Naive thymus-derived CD4-positive, alpha-beta T cell (primary cell): ENCODE data around the gene COL4A6. TPM values are rescaled to one million over a fixed set of nuclear protein-coding genes. Genes with fewer than 3 reads are reported as not detected.

Experiments
- ATAC-seq: fragments of 150-1000 bp; cut with Tn5 transposase; 2 replicates; pipeline ENCODE4 v1.10.0; 2021; ENCODE audit warnings: mild to moderate bottlenecking, moderate library complexity
- CTCF ChIA-PET: fragments of 350-600 bp; sonication (Branson Sonifier 250); formaldehyde crosslinking; loops from one replicate; lab custom pipeline; 2021; ENCODE audit warnings: antibody characterized with exemption; lab: Charles Lee
- POLR2A ChIA-PET: fragments of 350-600 bp; sonication (Branson Sonifier 250); formaldehyde crosslinking; loops from one replicate; lab custom pipeline; 2021; ENCODE audit warnings: antibody characterized with exemption, inconsistent platforms; lab: Charles Lee
- DNase-seq, 9 donors: peaks; one replicate each; pipeline versions ENCODE4 v3.0.0 to v3.0.0-alpha.2; 2020 to 2022; ENCODE audit warnings: mixed read lengths in 1 of 9
- H3K27ac ChIP-seq: one replicate; pipeline ENCODE4 v1.7.0; 2013; ENCODE audit warnings: mild to moderate bottlenecking, low read depth, low read length, moderate library complexity
- H3K27me3 ChIP-seq, 2 donors: one replicate each; pipeline ENCODE4 v1.7.0; 2013; ENCODE audit warnings: low read length in 2 of 2, mild to moderate bottlenecking in 2 of 2, moderate library complexity in 2 of 2; ENCODE audit not compliant: control insufficient read depth in 2 of 2, insufficient read depth in 2 of 2
- H3K36me3 ChIP-seq, 3 experiments: 1 replicate in 2 of 3; 2 replicates in 1 of 3; pipeline ENCODE4 v1.7.0; 2013; ENCODE audit warnings: low read length in 3 of 3, mild to moderate bottlenecking in 3 of 3, moderate library complexity in 1 of 3; ENCODE audit not compliant: insufficient read depth in 3 of 3, control insufficient read depth in 2 of 3
- H3K4me1 ChIP-seq, 2 donors: one replicate each; pipeline ENCODE4 v1.7.0; 2013; ENCODE audit warnings: low read length in 2 of 2, mild to moderate bottlenecking in 2 of 2, moderate library complexity in 1 of 2; ENCODE audit not compliant: control insufficient read depth in 2 of 2, insufficient read depth in 2 of 2
- H3K4me3 ChIP-seq: 2 replicates; pipeline ENCODE4 v1.7.0; 2013; ENCODE audit warnings: mild to moderate bottlenecking, low read length
- H3K9me3 ChIP-seq, 3 experiments: 1 replicate in 2 of 3; 2 replicates in 1 of 3; pipeline ENCODE4 v1.7.0; 2013; ENCODE audit warnings: low read length in 3 of 3; ENCODE audit not compliant: control insufficient read depth in 2 of 3
- H3K27ac Mint-ChIP-seq, 9 donors: one replicate each; pipeline ENCODE4 v1.8.0; 2020 to 2022; ENCODE audit warnings: mixed read lengths in 9 of 9, mild to moderate bottlenecking in 8 of 9, moderate library complexity in 5 of 9, inconsistent platforms in 2 of 9
- H3K27me3 Mint-ChIP-seq, 5 donors: one replicate each; pipeline ENCODE4 v1.8.0; 2021 to 2022; ENCODE audit warnings: mixed read lengths in 5 of 5, mild to moderate bottlenecking in 1 of 5
- H3K36me3 Mint-ChIP-seq, 5 donors: one replicate each; pipeline ENCODE4 v1.8.0; 2020 to 2022; ENCODE audit warnings: mixed read lengths in 5 of 5, mild to moderate bottlenecking in 3 of 5, inconsistent platforms in 1 of 5
- H3K4me1 Mint-ChIP-seq, 7 donors: one replicate each; pipeline ENCODE4 v1.8.0; 2020 to 2022; ENCODE audit warnings: mixed read lengths in 7 of 7, mild to moderate bottlenecking in 3 of 7, inconsistent platforms in 1 of 7
- H3K4me3 Mint-ChIP-seq, 10 donors: one replicate each; pipeline ENCODE4 v1.8.0; 2020 to 2022; ENCODE audit warnings: mild to moderate bottlenecking in 10 of 10, mixed read lengths in 10 of 10, moderate library complexity in 6 of 10, inconsistent platforms in 2 of 10
- H3K9me3 Mint-ChIP-seq, 11 donors: one replicate each; pipeline ENCODE4 v1.8.0; 2020 to 2022; ENCODE audit warnings: mixed read lengths in 11 of 11, mild to moderate bottlenecking in 4 of 11, inconsistent platforms in 1 of 11, moderate library complexity in 1 of 11
- intact Hi-C, 2 donors: fragments of 100-400 bp; cut with micrococcal nuclease; formaldehyde crosslinking; loops; one replicate each; pipeline ENCODE4 v1.15.1; 2023
- polyA plus RNA-seq, 2 donors: library from polyadenylated mRNA; unstranded; fragments of 300-500 nt; fragmentation: Illumina TruSeq; gene quantifications; one replicate each; pipeline ENCODE4 v1.2.3, GENCODE V29; 2021
- total RNA-seq, 6 experiments: library from RNA in 5 of 6; stranded (reverse) in 5 of 6; gene quantifications; 1 replicate in 5 of 6; 2 replicates in 1 of 6; pipeline ENCODE4 v1.2.3 and lab custom pipeline; 2021 to 2026

Gene COL4A6
- total and polyA plus RNA-seq, 7 experiments from 2014 or later = not detected

DNA sequence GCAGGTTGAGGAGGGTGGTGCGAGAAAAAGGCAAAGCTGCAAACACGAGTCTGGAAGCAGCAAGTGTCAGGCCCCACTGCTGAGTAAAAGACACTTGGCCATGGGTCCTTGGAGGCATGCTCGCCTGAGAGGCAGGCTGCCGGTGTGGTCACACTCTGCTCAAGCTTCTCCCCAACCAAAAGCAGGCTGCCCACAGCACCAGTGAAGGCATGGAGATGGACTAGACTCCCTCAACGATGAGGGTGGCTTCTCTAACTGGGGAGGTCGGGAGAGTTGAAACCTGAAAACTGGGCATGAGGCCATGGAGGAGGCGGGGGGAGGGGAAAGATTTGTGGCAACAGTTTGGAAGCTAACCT, 260.1 kb downstream of the COL4A6 start:
- DNase-seq (no peak), ATAC-seq (no peak)
- intact Hi-C loops = no loop called here
- ChIA-PET CTCF (no interaction called here), POLR2A (no interaction called here)
- Mint-ChIP-seq H3K27me3 (no peaks in the 10 kb centered on the region), H3K4me1 (no peaks in the 10 kb centered on the region), H3K36me3 (no peaks in the 10 kb centered on the region), H3K4me3 (no peak overlapping the region), H3K27ac (no peak overlapping the region), H3K9me3 (no peaks in the 10 kb centered on the region)
- Histone ChIP-seq H3K27ac (no peak overlapping the region), H3K36me3 (no peaks in the 10 kb centered on the region), H3K9me3 (no peaks in the 10 kb centered on the region), H3K27me3 (no peaks in the 10 kb centered on the region), H3K4me1 (no peaks in the 10 kb centered on the region), H3K4me3 (no peak overlapping the region)

DNA sequence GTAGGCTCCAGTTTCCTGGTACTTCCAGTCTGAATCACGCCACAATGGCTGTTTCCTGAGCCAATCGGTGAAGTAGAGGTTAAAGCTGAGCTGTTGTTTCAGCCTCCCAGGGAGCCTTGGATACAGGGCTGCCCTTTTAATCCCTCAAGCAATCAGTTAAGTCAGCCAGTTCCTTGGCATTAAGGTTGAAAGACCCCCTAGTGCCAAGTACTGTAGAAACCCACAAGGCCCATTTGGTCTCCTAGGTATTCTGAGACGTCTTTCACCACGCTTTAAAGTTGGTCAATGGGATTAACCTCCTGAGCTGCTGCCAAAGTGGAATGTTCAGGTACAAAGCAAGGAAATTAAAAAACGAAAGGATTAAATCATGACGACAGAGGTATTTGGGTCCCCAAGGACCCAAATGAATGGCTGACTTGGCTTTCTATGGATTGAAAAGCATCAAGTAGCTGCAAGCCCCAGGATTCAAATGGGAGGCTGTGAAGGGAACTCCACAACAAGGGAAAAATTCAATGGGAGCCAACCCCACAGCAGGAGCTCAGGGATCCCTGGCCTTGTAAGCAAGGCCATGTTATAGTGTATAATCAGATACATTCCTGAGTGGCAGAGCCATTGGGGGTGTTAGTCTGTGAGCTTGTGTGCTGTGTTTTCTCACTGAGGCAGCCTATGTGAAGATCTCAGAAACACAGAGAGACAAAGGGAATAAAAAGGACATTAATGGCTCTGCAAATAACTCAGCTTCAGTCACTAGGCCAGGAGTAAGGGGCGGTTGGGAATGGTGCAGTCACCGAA, 260.7 kb downstream of the COL4A6 start:
- Histone ChIP-seq H3K4me1 (no peaks in the 10 kb centered on the region), H3K27me3 (no peaks in the 10 kb centered on the region), H3K27ac (no peak overlapping the region), H3K9me3 (no peaks in the 10 kb centered on the region), H3K4me3 (no peak overlapping the region), H3K36me3 (no peaks in the 10 kb centered on the region)
- no peaks in the 10 kb centered on the region for H3K9me3 Mint-ChIP-seq
- DNase-seq (no peak), ATAC-seq (no peak)
- POLR2A ChIA-PET = no interaction called here
- no peaks in the 10 kb centered on the region for H3K36me3 Mint-ChIP-seq
- CTCF ChIA-PET = no interaction called here
- H3K27ac Mint-ChIP-seq = no peak overlapping the region
- no peaks in the 10 kb centered on the region for H3K4me1 Mint-ChIP-seq
- no peak overlapping the region for H3K4me3 Mint-ChIP-seq
- H3K27me3 Mint-ChIP-seq = no peaks in the 10 kb centered on the region
- intact Hi-C loops = no loop called here

DNA sequence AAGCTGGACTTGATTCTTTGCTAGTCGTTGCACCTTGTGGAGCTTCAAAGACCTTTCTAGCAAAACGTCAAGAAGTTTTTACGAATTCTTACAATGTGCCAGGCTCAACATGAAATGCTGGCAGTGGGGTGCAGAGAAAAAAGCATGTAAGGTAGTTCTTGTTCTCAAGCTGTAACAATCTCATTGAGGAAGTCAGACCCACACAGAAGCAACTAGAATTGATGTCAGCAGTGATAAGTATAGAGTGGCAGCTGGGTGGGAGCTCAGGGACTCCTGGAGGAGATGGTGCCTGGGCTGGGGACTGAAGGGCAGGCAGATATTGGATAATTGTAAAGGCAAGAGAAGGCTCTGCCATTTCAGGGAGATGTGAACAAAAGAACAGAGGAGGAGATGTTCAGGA, 264.3 kb downstream of the COL4A6 start:
- Histone ChIP-seq H3K9me3 (no peaks in the 10 kb centered on the region), H3K36me3 (no peaks in the 10 kb centered on the region), H3K27ac (no peak overlapping the region), H3K27me3 (no peaks in the 10 kb centered on the region), H3K4me1 (no peaks in the 10 kb centered on the region), H3K4me3 (no peak overlapping the region)
- intact Hi-C loops = no loop called here
- no peaks in the 10 kb centered on the region for H3K36me3 Mint-ChIP-seq
- no peaks in the 10 kb centered on the region for H3K4me1 Mint-ChIP-seq
- H3K27ac Mint-ChIP-seq = no peak overlapping the region
- H3K4me3 Mint-ChIP-seq = no peak overlapping the region
- DNase-seq (no peak), ATAC-seq (no peak)
- ChIA-PET POLR2A (no interaction called here), CTCF (no interaction called here)
- H3K27me3 Mint-ChIP-seq = no peaks in the 10 kb centered on the region
- H3K9me3 Mint-ChIP-seq = no peaks in the 10 kb centered on the region

DNA sequence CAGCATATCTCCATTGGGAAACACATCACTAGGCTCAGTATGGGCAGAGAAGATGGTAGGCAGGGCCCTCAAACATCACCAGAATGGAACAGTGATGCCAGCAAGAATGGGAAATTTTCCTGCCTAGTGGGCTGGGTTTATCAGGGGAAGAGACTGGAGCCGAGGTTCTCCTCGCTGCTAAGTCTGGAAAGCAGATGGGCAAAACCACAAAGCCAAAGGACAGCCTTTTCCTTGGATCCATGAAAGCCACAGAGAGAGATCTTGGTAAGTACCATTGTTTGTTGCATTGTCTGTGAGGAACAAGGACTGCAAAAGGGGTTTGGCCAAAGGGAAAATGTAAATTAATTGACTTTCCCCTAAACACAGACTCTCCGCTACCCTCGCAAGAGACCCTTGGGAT, 266.6 kb downstream of the COL4A6 start:
- Mint-ChIP-seq H3K27ac (no peak overlapping the region), H3K27me3 (no peaks in the 10 kb centered on the region), H3K36me3 (no peaks in the 10 kb centered on the region), H3K9me3 (no peaks in the 10 kb centered on the region), H3K4me1 (no peaks in the 10 kb centered on the region), H3K4me3 (no peak overlapping the region)
- ATAC-seq (no peak), DNase-seq (no peak)
- Histone ChIP-seq H3K36me3 (no peaks in the 10 kb centered on the region), H3K27ac (no peak overlapping the region), H3K4me3 (no peak overlapping the region), H3K4me1 (no peaks in the 10 kb centered on the region), H3K9me3 (no peaks in the 10 kb centered on the region), H3K27me3 (no peaks in the 10 kb centered on the region)
- ChIA-PET CTCF (no interaction called here), POLR2A (no interaction called here)
- intact Hi-C loops = no loop called here

DNA sequence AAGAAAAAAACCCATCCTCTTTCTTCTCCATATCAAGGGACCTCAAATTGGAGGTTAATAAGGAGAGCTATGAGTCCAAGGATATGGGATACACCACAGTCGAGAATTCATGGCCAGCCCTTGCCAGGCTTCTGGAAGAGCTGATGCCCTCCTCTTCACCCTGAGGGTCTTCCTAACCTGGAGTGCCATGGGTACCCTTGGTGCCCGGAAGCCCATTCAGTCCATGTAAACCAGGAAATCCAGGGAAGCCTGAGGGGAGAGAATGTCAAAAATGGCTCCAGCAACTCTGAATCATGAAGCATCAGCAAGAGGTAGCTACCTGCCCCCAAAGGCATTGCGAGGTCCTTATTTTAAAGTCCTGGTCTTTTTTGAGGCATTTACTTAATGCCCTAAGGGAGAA, 268.5 kb downstream of the COL4A6 start:
- ATAC-seq = no peak
- POLR2A ChIA-PET = no interaction called here
- Mint-ChIP-seq H3K4me3 (no peak overlapping the region), H3K4me1 (no peaks in the 10 kb centered on the region), H3K27me3 (no peaks in the 10 kb centered on the region), H3K9me3 (no peaks in the 10 kb centered on the region), H3K27ac (no peak overlapping the region), H3K36me3 (no peaks in the 10 kb centered on the region)
- intact Hi-C loops = no loop called here
- Histone ChIP-seq H3K27me3 (no peaks in the 10 kb centered on the region), H3K36me3 (no peaks in the 10 kb centered on the region), H3K9me3 (no peaks in the 10 kb centered on the region), H3K4me1 (no peaks in the 10 kb centered on the region), H3K4me3 (no peak overlapping the region), H3K27ac (no peak overlapping the region)
- DNase-seq = no peak
- CTCF ChIA-PET = no interaction called here

DNA sequence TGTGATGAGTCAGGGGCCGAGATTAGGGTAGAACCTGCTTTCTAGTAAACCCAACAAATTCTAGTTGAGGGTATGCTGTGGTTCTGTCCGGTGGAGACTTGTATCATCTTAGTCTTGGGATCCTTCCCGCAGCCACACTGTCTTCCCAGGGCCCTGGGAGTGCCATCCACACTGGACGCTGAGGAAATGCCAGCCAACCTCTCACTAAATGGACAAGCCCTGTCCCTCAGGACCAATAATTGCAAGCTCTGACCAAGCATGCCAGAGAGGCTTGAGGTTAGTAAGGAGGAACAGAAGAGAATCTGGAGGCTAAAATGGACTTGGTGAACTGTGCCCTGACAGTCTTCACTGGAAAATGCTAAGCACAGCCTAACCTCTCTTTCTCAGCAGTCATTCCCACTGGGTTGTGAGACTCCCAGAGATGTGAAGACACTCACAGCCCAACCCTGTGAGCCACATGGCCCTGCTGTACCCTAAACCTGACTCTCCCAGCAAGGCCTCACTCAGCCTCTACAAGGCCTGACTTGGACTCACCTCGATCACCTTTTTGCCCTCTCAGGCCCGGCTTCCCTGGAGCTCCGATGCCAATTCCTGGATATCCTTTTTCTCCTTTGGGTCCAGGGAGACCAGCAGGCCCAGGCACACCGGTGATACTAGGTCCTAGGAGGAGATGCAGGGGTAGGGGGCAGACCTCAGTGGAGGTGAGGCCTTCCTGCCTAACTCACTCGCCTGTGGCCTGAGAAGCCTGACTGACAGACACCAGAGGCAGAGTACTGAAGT, 269.1 kb downstream of the COL4A6 start:
- no peak overlapping the region for H3K27ac Mint-ChIP-seq
- H3K27me3 Mint-ChIP-seq = no peaks in the 10 kb centered on the region
- no peaks in the 10 kb centered on the region for H3K4me1 Mint-ChIP-seq
- ATAC-seq = no peak
- Histone ChIP-seq H3K9me3 (no peaks in the 10 kb centered on the region), H3K27me3 (no peaks in the 10 kb centered on the region), H3K27ac (no peak overlapping the region), H3K4me3 (no peak overlapping the region), H3K4me1 (no peaks in the 10 kb centered on the region), H3K36me3 (no peaks in the 10 kb centered on the region)
- DNase-seq = no peak
- ChIA-PET CTCF (no interaction called here), POLR2A (no interaction called here)
- H3K4me3 Mint-ChIP-seq = no peak overlapping the region
- H3K36me3 Mint-ChIP-seq = no peaks in the 10 kb centered on the region
- H3K9me3 Mint-ChIP-seq = no peaks in the 10 kb centered on the region
- intact Hi-C loops = no loop called here
